Liver (tissue), 9 donors: ENCODE data around the gene GVQW3. TPM values are rescaled to one million over a fixed set of nuclear protein-coding genes. Genes with fewer than 3 reads are reported as not detected.

ENCODE experiments used
- DNase-seq: peaks from one replicate; pipeline ENCODE4 v3.0.0-alpha.2; 2017; ENCODE audit warnings: low spot score
- H3K27ac ChIP-seq, 2 donors: one replicate each; pipeline ENCODE4 v1.7.0; 2013; ENCODE audit warnings: inconsistent platforms in 2 of 2, low read length in 2 of 2, control low read depth in 1 of 2, low read depth in 1 of 2, mild to moderate bottlenecking in 1 of 2
- H3K27me3 ChIP-seq, 4 donors: one replicate each; pipeline versions ENCODE4 v1.6.1 to v1.7.0; 2013; ENCODE audit warnings: low read length in 3 of 4, inconsistent platforms in 1 of 4, mild to moderate bottlenecking in 1 of 4, moderate library complexity in 1 of 4; ENCODE audit not compliant: control insufficient read depth in 4 of 4, insufficient read depth in 4 of 4
- H3K36me3 ChIP-seq, 4 donors: one replicate each; pipeline versions ENCODE4 v1.6.1 to v1.7.0; 2013; ENCODE audit warnings: low read length in 3 of 4, mild to moderate bottlenecking in 3 of 4, low read depth in 1 of 4, moderate library complexity in 1 of 4; ENCODE audit not compliant: control insufficient read depth in 4 of 4, insufficient read depth in 3 of 4
- H3K4me1 ChIP-seq, 4 donors: one replicate each; pipeline versions ENCODE4 v1.6.1 to v1.7.0; 2013; ENCODE audit warnings: low read length in 3 of 4, mild to moderate bottlenecking in 3 of 4, moderate library complexity in 1 of 4; ENCODE audit not compliant: control insufficient read depth in 4 of 4, insufficient read depth in 4 of 4
- H3K4me3 ChIP-seq, 3 donors: one replicate each; pipeline versions ENCODE4 v1.6.1 to v1.7.0; 2013; ENCODE audit warnings: low read length in 3 of 3, control low read depth in 1 of 3, low read depth in 1 of 3, mild to moderate bottlenecking in 1 of 3
- H3K9ac ChIP-seq, 2 donors: one replicate each; pipeline ENCODE4 v1.7.0; 2013; ENCODE audit warnings: low read length in 2 of 2, mild to moderate bottlenecking in 2 of 2, moderate library complexity in 2 of 2, control low read depth in 1 of 2, low read depth in 1 of 2
- H3K9me3 ChIP-seq, 4 donors: one replicate each; pipeline versions ENCODE4 v1.6.1 to v1.7.0; 2013; ENCODE audit warnings: low read length in 3 of 4; ENCODE audit not compliant: control insufficient read depth in 4 of 4
- ATF3 ChIP-seq: IDR thresholded peaks from 2 replicates; pipeline ENCODE4 v1.6.1; 2016; ENCODE audit warnings: antibody characterized with exemption
- CTCF ChIP-seq: fragments of 150-350 bp; IDR thresholded peaks from 2 replicates; pipeline ENCODE4 v1.5.1; 2017; ENCODE audit warnings: improper control_type of control experiment, low read depth, low read length; ENCODE audit not compliant: missing input control
- EGR1 ChIP-seq, 2 donors: IDR thresholded peaks; 2 replicates each; pipeline ENCODE4 v1.6.1; 2016 to 2018; ENCODE audit warnings: antibody characterized with exemption in 2 of 2, low read depth in 2 of 2
- FOXA1 ChIP-seq: IDR thresholded peaks from 2 replicates; pipeline ENCODE4 v1.6.1; 2016; ENCODE audit warnings: antibody characterized with exemption
- FOXA2 ChIP-seq: IDR thresholded peaks from 2 replicates; pipeline ENCODE4 v1.6.1; 2016; ENCODE audit warnings: antibody characterized with exemption
- GABPA ChIP-seq, 2 donors: IDR thresholded peaks in 1 of 2; conservative IDR thresholded peaks in 1 of 2; 2 replicates each; pipeline ENCODE4 v1.6.1; 2016; ENCODE audit warnings: antibody characterized with exemption in 2 of 2, mild to moderate bottlenecking in 1 of 2, moderate library complexity in 1 of 2
- HNF4A ChIP-seq, 2 donors: conservative IDR thresholded peaks; 2 replicates each; pipeline ENCODE4 v1.6.1; 2016; ENCODE audit warnings: antibody characterized with exemption in 2 of 2, mild to moderate bottlenecking in 2 of 2
- HNF4G ChIP-seq: IDR thresholded peaks from 2 replicates; pipeline ENCODE4 v1.6.1; 2016; ENCODE audit warnings: antibody characterized with exemption
- JUND ChIP-seq, 2 donors: IDR thresholded peaks; 2 replicates each; pipeline ENCODE4 v1.6.1; 2016; ENCODE audit warnings: antibody characterized with exemption in 2 of 2
- MAX ChIP-seq: IDR thresholded peaks from 2 replicates; pipeline ENCODE4 v1.6.1; 2016; ENCODE audit warnings: antibody characterized with exemption
- NR2F2 ChIP-seq: IDR thresholded peaks from 2 replicates; pipeline ENCODE4 v1.6.1; 2016; ENCODE audit warnings: antibody characterized with exemption
- RAD21 ChIP-seq, 2 donors: IDR thresholded peaks; 2 replicates each; pipeline ENCODE4 v1.6.1; 2016; ENCODE audit warnings: antibody characterized with exemption in 2 of 2, mild to moderate bottlenecking in 2 of 2
- REST ChIP-seq: IDR thresholded peaks from 2 replicates; pipeline ENCODE4 v1.6.1; 2016; ENCODE audit warnings: antibody characterized with exemption, mild to moderate bottlenecking
- RXRA ChIP-seq, 2 donors: IDR thresholded peaks; 2 replicates each; pipeline ENCODE4 v1.6.1; 2017 to 2018; ENCODE audit warnings: antibody characterized with exemption in 2 of 2, mild to moderate bottlenecking in 1 of 2
- SP1 ChIP-seq: IDR thresholded peaks from 2 replicates; pipeline ENCODE4 v1.6.1; 2018; ENCODE audit warnings: antibody characterized with exemption, mild to moderate bottlenecking
- TAF1 ChIP-seq: conservative IDR thresholded peaks from 2 replicates; pipeline ENCODE4 v1.6.1; 2016; ENCODE audit warnings: antibody characterized with exemption, mild to moderate bottlenecking
- YY1 ChIP-seq: IDR thresholded peaks from 2 replicates; pipeline ENCODE4 v1.6.1; 2016; ENCODE audit warnings: antibody characterized with exemption, mild to moderate bottlenecking
- ZBTB33 ChIP-seq: IDR thresholded peaks from 2 replicates; pipeline ENCODE4 v1.6.1; 2016; ENCODE audit warnings: antibody characterized with exemption
- WGBS: extraction: QIAGEN DNeasy Blood & Tissue Kit; methylation state at CpG from one replicate; pipeline ENCODE4 v1.1.7; 2013; 5-methylcytosine and 5-hydroxymethylcytosine counted together
- polyA plus RNA-seq, 2 donors: library from polyadenylated mRNA; stranded (reverse) in 1 of 2; unstranded in 1 of 2; fragments of 200-250 nt in 1 of 2; fragments of >200 nt in 1 of 2; fragmentation: Nextera tagmentation in 1 of 2; extraction: Ambion mirVana in 1 of 2; gene quantifications; one replicate each; pipeline versions ENCODE4 v1.2.1 to v1.2.3, GENCODE V29; 2013 to 2015
- total RNA-seq, 2 donors: library from RNA; depleted of rRNA; stranded (reverse); fragments of >200 nt; gene quantifications; one replicate each; pipeline ENCODE4 v1.2.3, GENCODE V29; 2014
- donor health status: healthy.
- donor health status: healthy.
- donor health status: healthy.
- donor health status: healthy.
- donor health status: healthy.

The GVQW3 gene
- total and polyA plus RNA-seq, 4 donors, result 0.18 to 1.3 (median 0.65) TPM

GRCh38 chr11:76334826-76335389, 46.2 kb upstream of the GVQW3 start:
- Histone ChIP-seq H3K36me3 (no peaks in the 10 kb centered on the region), H3K9me3 (peaks cover 0 to 6% (median 3%) of the 10 kb centered on the region in 4 donors), H3K4me3 (no peak overlapping the region), H3K9ac (no peak overlapping the region), H3K4me1 (no peaks in the 10 kb centered on the region), H3K27me3 (no peaks in the 10 kb centered on the region), H3K27ac (no peak overlapping the region)
- 85% methylated on average over 5 of the region's 5 CpGs for WGBS
- DNase-seq, result no peak
- TF ChIP-seq HNF4G (no peak), YY1 (no peak), SP1 (no peak), FOXA2 (no peak), MAX (no peak), FOXA1 (no peak), ZBTB33 (no peak), REST (no peak), RAD21 (IDR thresholded peaks at IDR 0.05) (no peak), TAF1 (no peak), NR2F2 (no peak), GABPA (IDR thresholded peaks at IDR 0.05 in 1 of 2, conservative IDR thresholded peaks at IDR 0.05 in 1 of 2) (no peak), RXRA (IDR thresholded peaks at IDR 0.05) (no peak), JUND (IDR thresholded peaks at IDR 0.05) (no peak), EGR1 (IDR thresholded peaks at IDR 0.05; ENCODE audit: low read depth in 2 of 2) (no peak), HNF4A (conservative IDR thresholded peaks at IDR 0.05) (no peak), CTCF (no peak)

- H3K27ac ChIP-seq, result no peak overlapping the region
- TF ChIP-seq SP1 (no peak), RXRA (IDR thresholded peaks at IDR 0.05) (no peak), EGR1 (IDR thresholded peaks at IDR 0.05; ENCODE audit: low read depth in 2 of 2) (no peak), MAX (no peak), FOXA2 (no peak), JUND (IDR thresholded peaks at IDR 0.05) (no peak), HNF4A (conservative IDR thresholded peaks at IDR 0.05) (no peak), CTCF (no peak), ATF3 (no peak), RAD21 (IDR thresholded peaks at IDR 0.05) (no peak), HNF4G (no peak), GABPA (IDR thresholded peaks at IDR 0.05 in 1 of 2, conservative IDR thresholded peaks at IDR 0.05 in 1 of 2) (no peak), YY1 (no peak), NR2F2 (no peak), FOXA1 (no peak), ZBTB33 (no peak)
- H3K9ac ChIP-seq, result no peak overlapping the region
- no peaks in the 10 kb centered on the region for H3K36me3 ChIP-seq
- no peak for DNase-seq
- peaks cover 0 to 6% (median 3%) of the 10 kb centered on the region in 4 donors for H3K9me3 ChIP-seq
- H3K4me1 ChIP-seq, result no peaks in the 10 kb centered on the region
- no peak overlapping the region for H3K4me3 ChIP-seq
- H3K27me3 ChIP-seq, result no peaks in the 10 kb centered on the region
These were observed 45.3 kb upstream of the GVQW3 start for GRCh38 chr11:76335842-76336241.
